HUDEP-2 (cell line): ENCODE measurements around the gene WIPF2.
"Not testable (repeated sequence)": the region's sequence is repeated elsewhere in the genome, so short reads cannot be mapped to it uniquely, and the experiment has no call there.

ENCODE experiments used
- DNase-seq, 76 experiments: peaks; one replicate each; lab custom pipeline; 2025; ENCODE audit not compliant: unreplicated experiment in 76 of 76; lab: John Stamatoyannopoulos, UW

Gene WIPF2

GRCh38 chr17:40191237-40192208 lies 27.6 kb upstream of the WIPF2 start:
- DNase-seq = peak in 64 of 76 experiments; percentile 13 to 72 (median 49)

- no peak for DNase-seq
Measured at GRCh38 chr17:40192961-40193360, 26.1 kb upstream of the WIPF2 start.

GRCh38 chr17:40194821-40195220 lies 24.3 kb upstream of the WIPF2 start:
- DNase-seq = no peak

GRCh38 chr17:40197550-40197949 lies 21.6 kb upstream of the WIPF2 start:
- DNase-seq = no peak

GRCh38 chr17:40197965-40198456 lies 21.1 kb upstream of the WIPF2 start:
- DNase-seq = not testable (repeated sequence)

- no peak for DNase-seq
Measured at GRCh38 chr17:40198576-40198975, 20.5 kb upstream of the WIPF2 start.

GRCh38 chr17:40203131-40203530 lies 16.0 kb upstream of the WIPF2 start:
- peak in 55 of 76 experiments; percentile 7 to 76 (median 29) for DNase-seq

GRCh38 chr17:40206193-40206592 lies 12.9 kb upstream of the WIPF2 start:
- not testable (repeated sequence) for DNase-seq

- DNase-seq = no peak
Measured at GRCh38 chr17:40209404-40210093, 9.6 kb upstream of the WIPF2 start.

- DNase-seq = not testable (repeated sequence)
Measured at GRCh38 chr17:40213914-40214313, 5.2 kb upstream of the WIPF2 start.

- DNase-seq = no peak
Measured at GRCh38 chr17:40218006-40218739, 931 bp upstream of the WIPF2 start.

- DNase-seq = peak in 12 of 76 experiments; percentile 2 to 35 (median 21)
Measured at GRCh38 chr17:40219594-40220338, 662 bp downstream of the WIPF2 start.

- peak in 19 of 76 experiments; percentile 2 to 65 (median 25) for DNase-seq
Measured at GRCh38 chr17:40224718-40225550, 5.8 kb downstream of the WIPF2 start.

- not testable (repeated sequence) for DNase-seq
Measured at GRCh38 chr17:40229146-40229545, 10.0 kb downstream of the WIPF2 start.

GRCh38 chr17:40230670-40231069 lies 11.6 kb downstream of the WIPF2 start:
- no peak for DNase-seq

- not testable (repeated sequence) for DNase-seq
Measured at GRCh38 chr17:40231928-40232327, 12.8 kb downstream of the WIPF2 start.

GRCh38 chr17:40241252-40241834 lies 22.2 kb downstream of the WIPF2 start:
- no peak for DNase-seq

GRCh38 chr17:40242774-40243173 lies 23.7 kb downstream of the WIPF2 start:
- no peak for DNase-seq

- no peak for DNase-seq
Measured at GRCh38 chr17:40243761-40244160, 24.7 kb downstream of the WIPF2 start.
